Memory B cell (primary cell): ENCODE data around the gene TMEM8B.
A peak's percentile ranks its signal among the peaks of the same experiment; 100 is the strongest.

ENCODE experiments used
- ATAC-seq: fragments of 150-1000 bp; cut with Tn5 transposase; 2 replicates; pipeline ENCODE4 v1.10.0; 2021; ENCODE audit warnings: low read depth, mild to moderate bottlenecking, moderate library complexity
- DNase-seq, 2 donors: peaks; one replicate each; pipeline ENCODE4 v3.0.0; 2022; ENCODE audit warnings: low spot score in 2 of 2
- H3K27ac Mint-ChIP-seq: one replicate; pipeline ENCODE4 v1.8.0; 2022; ENCODE audit warnings: mild to moderate bottlenecking, moderate library complexity, mixed read lengths
- H3K27me3 Mint-ChIP-seq: one replicate; pipeline ENCODE4 v1.8.0; 2022; ENCODE audit warnings: mixed read lengths
- H3K36me3 Mint-ChIP-seq: one replicate; pipeline ENCODE4 v1.8.0; 2022; ENCODE audit warnings: mild to moderate bottlenecking, mixed read lengths
- H3K4me1 Mint-ChIP-seq: one replicate; pipeline ENCODE4 v1.8.0; 2022; ENCODE audit warnings: mixed read lengths
- H3K4me3 Mint-ChIP-seq: one replicate; pipeline ENCODE4 v1.8.0; 2022; ENCODE audit warnings: mild to moderate bottlenecking, moderate library complexity, mixed read lengths
- H3K9me3 Mint-ChIP-seq: one replicate; pipeline ENCODE4 v1.8.0; 2022; ENCODE audit warnings: mixed read lengths

Gene TMEM8B

GRCh38 chr9:35858458-35858857 is 29.4 kb downstream of the TMEM8B start:
- H3K4me3 Mint-ChIP-seq, result no peak overlapping the region
- H3K27me3 Mint-ChIP-seq, result peaks cover 15% of the 10 kb centered on the region
- H3K27ac Mint-ChIP-seq, result no peak overlapping the region
- H3K36me3 Mint-ChIP-seq, result no peaks in the 10 kb centered on the region
- peaks cover 4% of the 10 kb centered on the region for H3K4me1 Mint-ChIP-seq
- H3K9me3 Mint-ChIP-seq, result no peaks in the 10 kb centered on the region
- ATAC-seq, result no peak
- no peak for DNase-seq

- H3K9me3 Mint-ChIP-seq, result no peaks in the 10 kb centered on the region
- no peak overlapping the region for H3K4me3 Mint-ChIP-seq
- H3K27me3 Mint-ChIP-seq, result peaks cover 15% of the 10 kb centered on the region
- DNase-seq (peak in 1 of 2 donors; percentile 10), ATAC-seq (peak; percentile 63)
- H3K36me3 Mint-ChIP-seq, result no peaks in the 10 kb centered on the region
- peaks cover 4% of the 10 kb centered on the region for H3K4me1 Mint-ChIP-seq
- H3K27ac Mint-ChIP-seq, result no peak overlapping the region
Observed at GRCh38 chr9:35859310-35859989, 30.4 kb downstream of the TMEM8B start.

GRCh38 chr9:35859990-35860339 is 30.9 kb downstream of the TMEM8B start:
- H3K27ac Mint-ChIP-seq, result no peak overlapping the region
- no peak for DNase-seq

GRCh38 chr9:35861161-35861897 is 32.3 kb downstream of the TMEM8B start:
- H3K36me3 Mint-ChIP-seq, result no peaks in the 10 kb centered on the region
- no peak for ATAC-seq
- H3K27ac Mint-ChIP-seq, result no peak overlapping the region
- no peaks in the 10 kb centered on the region for H3K9me3 Mint-ChIP-seq
- peaks cover 17% of the 10 kb centered on the region for H3K27me3 Mint-ChIP-seq
- DNase-seq, result peak in 1 of 2 donors; percentile 7
- H3K4me1 Mint-ChIP-seq, result peaks cover 4% of the 10 kb centered on the region
- no peak overlapping the region for H3K4me3 Mint-ChIP-seq

More at GRCh38 chr9:35859990-35860339, 30.9 kb downstream of the TMEM8B start:
- peaks cover 4% of the 10 kb centered on the region for H3K4me1 Mint-ChIP-seq
- peaks cover 15% of the 10 kb centered on the region for H3K27me3 Mint-ChIP-seq
- no peak overlapping the region for H3K4me3 Mint-ChIP-seq
- H3K9me3 Mint-ChIP-seq, result no peaks in the 10 kb centered on the region
- H3K36me3 Mint-ChIP-seq, result no peaks in the 10 kb centered on the region
- no peak for ATAC-seq

- no peak overlapping the region for H3K27ac Mint-ChIP-seq
- H3K4me3 Mint-ChIP-seq, result no peak overlapping the region
- DNase-seq, result no peak
Observed at GRCh38 chr9:35862328-35862727, 33.3 kb downstream of the TMEM8B start.

GRCh38 chr9:35863583-35863982 is 34.6 kb downstream of the TMEM8B start:
- no peak for ATAC-seq
- Mint-ChIP-seq H3K4me1 (peaks cover 4% of the 10 kb centered on the region), H3K27me3 (peaks cover 17% of the 10 kb centered on the region), H3K4me3 (no peak overlapping the region), H3K27ac (no peak overlapping the region), H3K9me3 (no peaks in the 10 kb centered on the region), H3K36me3 (no peaks in the 10 kb centered on the region)
- no peak for DNase-seq

More at GRCh38 chr9:35862328-35862727, 33.3 kb downstream of the TMEM8B start:
- ATAC-seq, result no peak
- H3K9me3 Mint-ChIP-seq, result no peaks in the 10 kb centered on the region
- H3K36me3 Mint-ChIP-seq, result no peaks in the 10 kb centered on the region
- peaks cover 17% of the 10 kb centered on the region for H3K27me3 Mint-ChIP-seq
- H3K4me1 Mint-ChIP-seq, result peaks cover 4% of the 10 kb centered on the region

- no peaks in the 10 kb centered on the region for H3K36me3 Mint-ChIP-seq
- H3K4me1 Mint-ChIP-seq, result peaks cover 4% of the 10 kb centered on the region
- H3K4me3 Mint-ChIP-seq, result no peak overlapping the region
Observed at GRCh38 chr9:35864695-35865255, 35.7 kb downstream of the TMEM8B start.

GRCh38 chr9:35867538-35867937 is 38.5 kb downstream of the TMEM8B start:
- no peak for ATAC-seq
- no peaks in the 10 kb centered on the region for H3K36me3 Mint-ChIP-seq

More at GRCh38 chr9:35864695-35865255, 35.7 kb downstream of the TMEM8B start:
- DNase-seq, result no peak
- no peak for ATAC-seq
- peaks cover 17% of the 10 kb centered on the region for H3K27me3 Mint-ChIP-seq
- no peaks in the 10 kb centered on the region for H3K9me3 Mint-ChIP-seq
- no peak overlapping the region for H3K27ac Mint-ChIP-seq

GRCh38 chr9:35868933-35869332 is 39.9 kb downstream of the TMEM8B start:
- Mint-ChIP-seq H3K27me3 (peaks cover 2% of the 10 kb centered on the region), H3K27ac (no peak overlapping the region), H3K4me3 (no peak overlapping the region), H3K36me3 (no peaks in the 10 kb centered on the region), H3K4me1 (no peaks in the 10 kb centered on the region), H3K9me3 (no peaks in the 10 kb centered on the region)
- DNase-seq (no peak), ATAC-seq (no peak)

More at GRCh38 chr9:35867538-35867937, 38.5 kb downstream of the TMEM8B start:
- no peaks in the 10 kb centered on the region for H3K4me1 Mint-ChIP-seq
- H3K9me3 Mint-ChIP-seq, result no peaks in the 10 kb centered on the region
- peaks cover 7% of the 10 kb centered on the region for H3K27me3 Mint-ChIP-seq
- no peak overlapping the region for H3K27ac Mint-ChIP-seq
- no peak overlapping the region for H3K4me3 Mint-ChIP-seq
- DNase-seq, result no peak

- H3K9me3 Mint-ChIP-seq, result no peaks in the 10 kb centered on the region
- H3K27me3 Mint-ChIP-seq, result peaks cover 2% of the 10 kb centered on the region
- no peak overlapping the region for H3K4me3 Mint-ChIP-seq
- no peaks in the 10 kb centered on the region for H3K4me1 Mint-ChIP-seq
- no peak for DNase-seq
- no peaks in the 10 kb centered on the region for H3K36me3 Mint-ChIP-seq
- ATAC-seq, result no peak
- no peak overlapping the region for H3K27ac Mint-ChIP-seq
Observed at GRCh38 chr9:35869621-35870216, 40.7 kb downstream of the TMEM8B start.

GRCh38 chr9:35870351-35870923 is 41.4 kb downstream of the TMEM8B start, which contains the start of gene OR13J1:
Gene OR13J1 (minus strand): TSS chr9:35870401. CDS start chr9:35870401, 0 bp downstream.
- no peak within 1 kb of the TSS for H3K4me3 Mint-ChIP-seq

GRCh38 chr9:35871545-35871944 is 42.5 kb downstream of the TMEM8B start:
- H3K9me3 Mint-ChIP-seq, result peaks cover 4% of the 10 kb centered on the region

More at GRCh38 chr9:35870351-35870923, 41.4 kb downstream of the TMEM8B start, which contains the start of gene OR13J1:
- Mint-ChIP-seq H3K9me3 (no peaks in the 10 kb centered on the region), H3K27ac (no peak within 1 kb of the TSS), H3K27me3 (peaks cover 2% of the 10 kb centered on the region), H3K36me3 (no peaks in the 10 kb centered on the region), H3K4me1 (no peaks in the 10 kb centered on the region)
- ATAC-seq (no peak), DNase-seq (no peak)

GRCh38 chr9:35872505-35872904 is 43.5 kb downstream of the TMEM8B start:
- ATAC-seq, result no peak
- no peak for DNase-seq
- H3K9me3 Mint-ChIP-seq, result peaks cover 7% of the 10 kb centered on the region
- H3K27me3 Mint-ChIP-seq, result no peaks in the 10 kb centered on the region
- no peaks in the 10 kb centered on the region for H3K4me1 Mint-ChIP-seq
- H3K4me3 Mint-ChIP-seq, result no peak overlapping the region
- peaks cover 3% of the 10 kb centered on the region for H3K36me3 Mint-ChIP-seq
- no peak overlapping the region for H3K27ac Mint-ChIP-seq

More at GRCh38 chr9:35871545-35871944, 42.5 kb downstream of the TMEM8B start:
- Mint-ChIP-seq H3K4me1 (no peaks in the 10 kb centered on the region), H3K27ac (no peak overlapping the region), H3K27me3 (no peaks in the 10 kb centered on the region), H3K4me3 (no peak overlapping the region), H3K36me3 (no peaks in the 10 kb centered on the region)
- ATAC-seq (no peak), DNase-seq (no peak)
